ENCODE measurements around the gene TNFRSF25.
"Not testable (repeated sequence)": the region's sequence is repeated elsewhere in the genome, so short reads cannot be mapped to it uniquely, and the experiment has no call there.

TNFRSF25 gene

DNA sequence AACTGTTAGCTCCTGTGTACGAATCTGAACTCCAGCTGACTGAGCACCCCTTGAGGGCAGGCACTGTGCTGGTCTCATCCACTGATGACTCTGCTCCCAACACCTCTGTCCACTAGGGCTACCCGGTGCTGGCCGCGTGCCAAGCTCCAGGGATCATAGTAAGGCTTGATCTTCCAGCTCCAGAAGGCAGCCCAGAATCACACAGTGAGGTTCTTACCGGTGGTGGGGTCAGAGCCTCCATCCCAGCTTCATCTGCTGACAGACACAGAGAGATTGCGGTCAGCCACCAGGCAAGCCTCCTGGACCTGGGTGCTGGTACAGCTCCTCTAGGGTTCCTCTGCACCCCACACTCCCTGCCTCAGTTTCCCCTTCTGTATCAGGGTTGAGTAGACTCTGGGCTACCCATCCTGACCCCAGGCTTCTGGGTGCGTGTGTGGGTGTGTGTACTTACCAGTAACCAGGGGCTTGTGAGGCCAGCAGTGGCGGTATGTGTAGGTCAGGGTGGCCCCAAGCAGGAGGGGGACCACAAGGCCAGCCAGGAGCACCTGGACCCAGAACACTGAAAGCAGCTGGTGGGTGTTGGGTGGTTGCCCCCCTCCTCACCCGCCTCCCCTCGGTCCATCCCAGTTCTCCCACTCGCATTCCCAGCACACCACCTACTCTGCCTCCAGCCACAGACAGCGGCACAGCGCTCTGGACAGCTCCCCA, 3.4 kb downstream of the TNFRSF25 start:
- no peaks in the 10 kb centered on the region for H3K9me3 ChIP-seq (ENCODE audit: control insufficient read depth, low read depth, low read length)
- no peaks in the 10 kb centered on the region for H3K27me3 ChIP-seq (ENCODE audit: control insufficient read depth, insufficient read depth, low read length)
- no peaks in the 10 kb centered on the region for H3K36me3 ChIP-seq (ENCODE audit: control insufficient read depth, low read depth, low read length)
- no peaks in the 10 kb centered on the region for H3K4me1 ChIP-seq (ENCODE audit: control insufficient read depth, low read depth, low read length)
- no peak overlapping the region for H3K4me3 ChIP-seq (ENCODE audit: low read length)
- no peak overlapping the region for H3K27ac ChIP-seq (ENCODE audit: low read length)
- H3K9ac ChIP-seq (ENCODE audit: low read length): no peak overlapping the region

DNA sequence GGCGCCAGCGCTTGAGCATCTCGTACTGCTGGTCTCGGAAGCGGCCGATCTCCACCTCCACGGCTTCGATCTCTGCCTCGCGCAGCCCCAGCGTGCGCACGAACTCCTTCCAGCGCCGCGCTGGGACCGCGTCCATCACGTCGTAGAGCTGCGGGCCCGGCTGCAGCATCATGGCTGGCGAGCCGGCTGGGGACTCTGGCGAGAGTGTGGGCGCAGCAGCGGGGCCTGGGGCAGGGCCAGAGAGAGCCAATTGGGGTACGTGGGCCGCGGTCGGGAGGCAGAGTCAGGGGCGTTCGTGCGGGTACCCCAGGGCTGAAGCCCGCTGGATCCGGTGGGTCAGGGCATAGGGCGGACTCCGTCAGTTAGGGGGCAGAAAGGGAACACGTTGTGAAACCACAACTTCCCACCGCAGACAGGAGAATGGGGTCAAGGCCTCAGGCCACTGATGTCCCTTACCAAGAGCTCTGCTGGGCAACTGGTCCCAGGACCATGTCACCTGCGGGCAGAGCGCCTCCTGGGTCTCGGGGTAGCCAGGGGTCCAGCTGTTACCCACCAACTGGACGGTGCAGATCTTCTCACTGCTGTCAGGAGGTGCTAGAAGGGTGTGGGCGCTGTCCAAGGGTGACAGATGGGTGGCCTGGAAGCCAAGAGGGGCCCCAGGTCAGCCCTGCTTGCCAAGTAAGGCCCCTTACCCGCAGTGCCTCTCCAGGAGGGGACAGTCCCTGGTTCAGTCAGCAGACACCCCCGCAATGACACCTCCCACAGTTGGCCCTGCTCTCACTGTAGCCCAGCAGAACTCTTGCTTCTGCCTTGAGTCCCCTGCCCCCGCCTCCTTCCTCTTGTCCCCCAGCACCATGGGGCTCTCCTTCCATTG, 4.2 kb downstream of the TNFRSF25 start:
- no peaks in the 10 kb centered on the region for H3K27me3 ChIP-seq (ENCODE audit: control insufficient read depth, insufficient read depth, low read length)
- no peaks in the 10 kb centered on the region for H3K4me1 ChIP-seq (ENCODE audit: control insufficient read depth, low read depth, low read length)
- no peak overlapping the region for H3K27ac ChIP-seq (ENCODE audit: low read length)
- H3K36me3 ChIP-seq (ENCODE audit: control insufficient read depth, low read depth, low read length): no peaks in the 10 kb centered on the region
- H3K4me3 ChIP-seq (ENCODE audit: low read length): no peak overlapping the region
- H3K9me3 ChIP-seq (ENCODE audit: control insufficient read depth, low read depth, low read length): no peaks in the 10 kb centered on the region
- no peak overlapping the region for H3K9ac ChIP-seq (ENCODE audit: low read length)

DNA sequence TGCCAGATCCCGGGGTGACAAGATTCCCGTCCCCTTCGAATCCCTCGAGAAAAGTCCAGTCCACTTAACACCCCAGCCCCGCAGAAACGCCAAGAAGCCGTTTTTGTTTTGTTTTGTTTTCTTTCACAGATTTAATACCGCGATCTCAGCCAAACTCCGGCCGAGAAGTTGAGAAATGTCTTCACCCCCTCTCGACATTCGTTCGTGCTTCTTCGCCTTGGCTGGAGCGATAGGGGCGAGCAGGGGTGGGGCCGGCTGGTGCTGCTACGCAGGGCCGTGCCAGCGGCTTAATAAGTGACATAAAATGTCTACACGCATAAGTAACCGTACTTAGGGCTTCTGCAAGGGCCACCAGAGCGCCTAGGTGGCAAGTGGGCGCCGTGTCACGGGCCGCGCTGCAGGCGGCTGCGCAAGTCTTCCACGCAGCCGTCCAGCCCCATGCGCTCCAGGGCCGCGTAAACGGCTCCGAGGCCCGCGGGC, 4.9 kb downstream of the TNFRSF25 start:
- Histone ChIP-seq H3K27ac (ENCODE audit: low read length) (no peak overlapping the region), H3K4me1 (ENCODE audit: control insufficient read depth, low read depth, low read length) (no peaks in the 10 kb centered on the region), H3K36me3 (ENCODE audit: control insufficient read depth, low read depth, low read length) (no peaks in the 10 kb centered on the region), H3K4me3 (ENCODE audit: low read length) (no peak overlapping the region), H3K27me3 (ENCODE audit: control insufficient read depth, insufficient read depth, low read length) (no peaks in the 10 kb centered on the region), H3K9me3 (ENCODE audit: control insufficient read depth, low read depth, low read length) (no peaks in the 10 kb centered on the region), H3K9ac (ENCODE audit: low read length) (no peak overlapping the region)

DNA sequence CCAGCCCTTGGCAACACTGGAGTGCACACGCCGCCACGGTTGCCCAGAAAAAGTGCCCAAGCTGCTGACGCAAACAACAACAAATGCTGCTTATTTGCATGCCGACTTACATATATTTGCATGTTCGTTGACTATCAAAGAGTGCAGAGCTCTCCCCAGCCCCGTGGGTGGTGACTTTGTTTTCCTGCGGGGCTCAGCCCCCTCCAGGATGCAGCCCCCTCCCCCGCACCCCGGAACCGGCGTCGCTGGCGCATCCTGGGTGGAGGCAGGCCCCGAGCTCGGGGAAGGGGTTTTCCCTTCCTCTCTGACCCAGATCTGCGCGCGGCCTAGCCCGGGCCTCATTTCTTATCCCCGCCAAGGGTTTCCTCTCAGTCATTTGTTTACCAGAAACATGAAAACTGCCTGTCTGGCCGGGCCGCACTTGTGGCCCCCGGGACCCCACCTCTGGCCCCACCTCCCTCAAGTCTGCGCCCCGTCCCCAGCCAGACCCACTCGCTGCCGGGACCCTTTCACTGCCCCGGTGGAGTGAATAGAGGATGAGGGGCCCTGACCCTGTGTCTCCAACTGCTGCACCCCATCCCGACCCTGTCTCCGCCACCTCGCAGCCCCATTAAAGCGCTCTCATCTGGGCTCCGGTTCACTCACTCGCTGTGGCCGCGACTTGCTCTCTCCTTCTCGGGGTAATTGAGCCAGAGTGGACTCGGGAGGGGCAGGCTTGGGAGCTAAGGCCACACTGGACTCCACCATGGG, 5.5 kb downstream of the TNFRSF25 start:
- Histone ChIP-seq H3K4me1 (ENCODE audit: control insufficient read depth, low read depth, low read length) (no peaks in the 10 kb centered on the region), H3K9me3 (ENCODE audit: control insufficient read depth, low read depth, low read length) (no peaks in the 10 kb centered on the region), H3K4me3 (ENCODE audit: low read length) (no peak overlapping the region), H3K27me3 (ENCODE audit: control insufficient read depth, insufficient read depth, low read length) (no peaks in the 10 kb centered on the region), H3K27ac (ENCODE audit: low read length) (no peak overlapping the region), H3K9ac (ENCODE audit: low read length) (no peak overlapping the region), H3K36me3 (ENCODE audit: control insufficient read depth, low read depth, low read length) (no peaks in the 10 kb centered on the region)

DNA sequence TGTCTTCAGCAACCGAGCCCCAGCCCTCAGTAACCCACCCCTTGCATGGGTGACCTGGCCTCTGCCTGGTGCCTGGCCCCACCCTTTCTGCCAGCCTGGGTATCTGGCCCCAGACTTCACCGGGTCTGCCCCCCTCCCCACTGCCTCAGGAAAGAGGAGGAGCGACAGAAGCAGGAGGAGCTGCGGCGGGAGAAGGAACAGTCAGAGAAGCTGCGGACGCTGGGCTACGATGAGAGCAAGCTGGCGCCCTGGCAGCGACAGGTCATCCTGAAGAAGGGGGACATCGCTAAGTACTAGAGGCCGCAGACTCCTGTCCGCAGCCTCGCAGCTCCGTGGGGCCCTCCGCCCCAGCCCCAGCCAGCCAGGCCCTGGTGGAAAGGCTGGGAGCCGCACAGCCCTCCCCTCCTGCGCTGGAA, 6.1 kb downstream of the TNFRSF25 start:
- Histone ChIP-seq H3K36me3 (ENCODE audit: control insufficient read depth, low read depth, low read length) (no peaks in the 10 kb centered on the region), H3K27me3 (ENCODE audit: control insufficient read depth, insufficient read depth, low read length) (no peaks in the 10 kb centered on the region), H3K9ac (ENCODE audit: low read length) (no peak overlapping the region), H3K27ac (ENCODE audit: low read length) (no peak overlapping the region), H3K4me3 (ENCODE audit: low read length) (no peak overlapping the region), H3K9me3 (ENCODE audit: control insufficient read depth, low read depth, low read length) (no peaks in the 10 kb centered on the region), H3K4me1 (ENCODE audit: control insufficient read depth, low read depth, low read length) (no peaks in the 10 kb centered on the region)

DNA sequence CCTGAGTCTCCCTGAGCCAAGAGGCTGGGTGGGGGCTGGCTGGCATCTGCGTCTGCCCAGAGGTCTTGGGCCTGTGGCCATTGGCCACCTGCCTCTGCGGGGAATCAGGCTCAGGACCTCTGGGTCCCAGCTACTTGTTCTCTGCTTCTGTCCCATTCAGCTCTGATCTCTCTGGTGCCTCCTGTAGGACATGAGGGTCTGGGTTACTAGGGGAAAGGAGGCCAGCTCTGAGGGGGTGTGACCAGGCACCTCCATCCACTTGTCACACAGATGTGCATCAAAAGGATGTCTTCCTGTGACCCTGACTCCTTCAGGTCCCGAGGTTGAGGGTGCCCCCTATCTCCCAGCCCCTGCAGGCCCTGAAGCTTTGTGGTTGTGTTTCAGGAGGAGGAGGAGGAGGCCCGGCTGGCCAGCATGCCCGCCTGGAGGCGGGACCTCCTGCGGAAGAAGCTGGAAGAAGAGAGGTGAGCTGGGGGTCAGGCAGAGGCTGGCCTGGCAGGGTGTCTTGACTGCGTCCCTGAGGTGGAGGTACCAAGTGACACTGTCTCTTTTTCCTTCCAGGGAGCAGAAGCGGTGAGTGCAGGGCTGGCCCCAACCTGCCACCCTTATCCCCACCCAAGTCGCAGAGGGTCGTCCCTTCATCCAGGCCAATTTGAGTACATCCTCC, 9.0 kb downstream of the TNFRSF25 start:
- no peak overlapping the region for H3K27ac ChIP-seq (ENCODE audit: low read length)
- no peak overlapping the region for H3K9ac ChIP-seq (ENCODE audit: low read length)
- no peaks in the 10 kb centered on the region for H3K27me3 ChIP-seq (ENCODE audit: control insufficient read depth, insufficient read depth, low read length)
- H3K4me3 ChIP-seq (ENCODE audit: low read length): no peak overlapping the region
- no peaks in the 10 kb centered on the region for H3K36me3 ChIP-seq (ENCODE audit: control insufficient read depth, low read depth, low read length)
- H3K9me3 ChIP-seq (ENCODE audit: control insufficient read depth, low read depth, low read length): no peaks in the 10 kb centered on the region
- H3K4me1 ChIP-seq (ENCODE audit: control insufficient read depth, low read depth, low read length): no peaks in the 10 kb centered on the region

DNA sequence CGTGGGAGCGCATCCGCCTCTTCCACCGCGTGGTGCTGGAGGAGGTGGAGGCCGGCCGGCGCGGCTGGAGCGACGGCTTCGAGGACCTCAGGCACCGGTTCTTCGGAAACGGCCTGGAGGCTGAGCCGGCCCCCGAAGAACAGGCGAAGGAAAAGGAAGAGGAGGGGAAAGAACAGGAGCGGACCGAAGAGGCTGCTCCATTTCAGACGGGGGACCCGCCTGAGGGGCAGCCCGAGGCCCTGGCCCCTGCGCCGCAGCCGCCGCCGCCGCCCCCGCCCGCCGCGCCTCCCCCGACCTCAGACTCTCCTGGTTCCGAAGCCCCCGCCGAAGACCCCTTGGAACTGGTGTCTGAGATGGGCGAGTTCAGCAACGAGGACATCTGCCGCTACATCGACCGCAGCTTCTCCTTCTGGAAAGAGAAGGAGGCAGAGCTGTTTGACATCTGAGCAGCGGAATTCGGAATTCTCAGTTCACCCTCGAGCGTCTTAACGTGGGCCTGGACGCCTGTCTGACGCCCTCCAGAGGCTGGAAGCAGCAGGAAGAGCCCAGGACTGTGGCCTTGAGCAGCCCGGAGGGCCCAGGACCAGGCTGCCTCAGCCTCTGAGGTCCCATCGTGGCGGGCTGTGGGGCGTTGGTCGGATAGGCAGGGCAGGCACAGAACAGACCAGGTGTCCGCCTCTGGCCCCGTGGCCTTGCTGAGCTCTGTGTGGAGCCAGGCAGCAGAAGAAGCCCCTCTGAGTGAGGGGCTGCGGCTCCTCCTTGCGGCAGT, 10.0 kb downstream of the TNFRSF25 start:
- not testable (repeated sequence) for H3K27me3 ChIP-seq (ENCODE audit: control insufficient read depth, insufficient read depth, low read length)

DNA sequence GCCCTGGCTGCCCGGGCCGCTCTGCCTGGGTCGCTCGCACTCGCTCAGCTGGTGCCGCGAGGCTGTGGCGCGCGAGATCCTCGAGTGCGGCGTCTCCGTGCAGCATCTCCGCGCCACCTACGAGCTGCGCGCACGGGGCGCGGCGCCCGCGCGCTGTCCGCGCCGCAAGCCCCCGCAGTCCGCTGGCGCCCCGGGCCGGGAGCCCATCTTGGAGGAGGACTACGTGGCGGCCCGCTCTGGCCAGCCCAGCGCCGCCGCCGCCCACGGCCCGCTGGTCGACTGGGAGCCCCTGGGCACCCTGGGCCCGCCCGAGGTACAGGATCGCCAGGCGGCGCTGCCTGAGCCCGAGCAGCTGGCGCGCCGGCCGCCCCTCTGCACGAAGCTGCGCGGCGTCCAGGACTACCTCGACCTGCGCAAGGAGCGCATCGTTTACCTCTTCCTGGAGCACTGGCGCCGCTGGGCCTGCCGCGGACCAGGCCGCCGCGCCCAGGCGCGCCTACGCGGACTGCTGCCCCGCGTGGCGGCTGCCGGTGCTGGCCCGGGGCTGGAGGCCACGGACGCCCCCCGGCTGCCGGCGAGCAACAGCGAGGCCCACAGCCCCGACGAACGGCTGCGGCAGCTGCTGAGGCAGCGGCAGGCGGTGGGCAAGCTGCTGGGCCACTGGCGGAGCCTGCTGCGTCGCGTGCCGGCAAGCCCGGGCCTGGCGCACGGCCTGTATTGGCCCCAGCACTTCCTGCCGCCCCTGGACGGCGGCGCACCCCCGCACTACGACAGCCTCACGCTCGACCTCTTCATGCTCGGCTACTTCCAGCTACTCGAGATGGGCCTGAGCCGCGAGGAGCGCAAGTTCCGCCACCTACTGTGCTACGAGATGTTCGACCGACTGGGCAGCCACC, 10.9 kb downstream of the TNFRSF25 start:
- Histone ChIP-seq H3K9me3 (ENCODE audit: control insufficient read depth, low read depth, low read length) (no peaks in the 10 kb centered on the region), H3K4me1 (ENCODE audit: control insufficient read depth, low read depth, low read length) (no peaks in the 10 kb centered on the region), H3K36me3 (ENCODE audit: control insufficient read depth, low read depth, low read length) (no peaks in the 10 kb centered on the region), H3K9ac (ENCODE audit: low read length) (no peak overlapping the region), H3K27ac (ENCODE audit: low read length) (no peak overlapping the region), H3K27me3 (ENCODE audit: control insufficient read depth, insufficient read depth, low read length) (no peaks in the 10 kb centered on the region), H3K4me3 (ENCODE audit: low read length) (no peak overlapping the region)

More for the DNA sequence above, 10.0 kb downstream of the TNFRSF25 start:
- H3K9ac ChIP-seq (ENCODE audit: low read length); H3K4me3 ChIP-seq (ENCODE audit: low read length); H3K9me3 ChIP-seq (ENCODE audit: control insufficient read depth, low read depth, low read length); H3K36me3 ChIP-seq (ENCODE audit: control insufficient read depth, low read depth, low read length); H3K27ac ChIP-seq (ENCODE audit: low read length); H3K4me1 ChIP-seq (ENCODE audit: control insufficient read depth, low read depth, low read length): not testable (repeated sequence)

DNA sequence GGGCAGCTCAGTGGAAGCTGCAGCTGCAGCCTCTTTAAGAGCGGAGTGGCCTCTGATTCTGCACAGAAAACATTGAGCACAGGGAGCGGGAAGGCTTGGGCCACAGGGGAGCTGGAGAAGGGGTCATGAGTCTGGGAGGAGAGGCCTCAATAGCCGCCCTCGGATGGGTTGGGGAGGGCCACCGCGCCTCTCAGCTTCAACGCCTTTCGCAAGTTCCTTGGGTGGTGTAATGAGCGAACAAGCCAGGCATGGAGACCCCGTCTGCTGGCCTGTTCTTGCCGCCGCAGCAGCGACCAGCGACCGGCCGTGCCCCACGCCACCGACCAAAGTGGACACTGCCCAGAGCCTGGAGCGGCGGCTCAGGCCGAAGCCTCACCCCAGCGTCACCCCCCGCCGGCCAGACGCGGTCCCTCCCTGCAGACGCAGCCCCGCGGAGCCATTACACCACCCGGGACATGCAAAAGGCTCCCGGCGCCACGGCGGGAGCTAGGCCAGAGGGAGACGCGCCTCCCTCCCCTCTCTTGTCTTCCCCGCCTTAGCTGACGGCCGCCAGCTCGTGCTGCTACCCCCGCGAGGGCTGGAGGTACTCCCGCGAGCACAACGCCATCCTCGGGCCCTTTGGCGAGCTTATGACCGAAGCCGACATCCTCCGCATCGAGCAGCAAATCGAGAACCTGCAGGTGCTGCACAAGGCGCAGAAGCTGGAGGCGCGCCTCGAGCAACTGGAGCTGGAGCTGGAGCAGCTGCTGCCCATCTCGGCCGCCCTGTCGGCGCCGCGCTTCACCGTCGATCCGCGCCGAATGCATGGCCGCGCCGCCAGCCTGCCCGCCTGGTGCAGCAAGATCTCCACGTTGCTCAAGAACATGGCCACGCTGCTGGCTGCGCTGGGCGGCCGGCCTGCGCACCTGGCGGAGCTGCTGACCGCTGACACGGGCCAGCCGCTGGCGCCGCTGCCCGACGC, 11.8 kb downstream of the TNFRSF25 start:
- H3K27ac ChIP-seq (ENCODE audit: low read length); H3K4me1 ChIP-seq (ENCODE audit: control insufficient read depth, low read depth, low read length); H3K36me3 ChIP-seq (ENCODE audit: control insufficient read depth, low read depth, low read length); H3K9ac ChIP-seq (ENCODE audit: low read length); H3K9me3 ChIP-seq (ENCODE audit: control insufficient read depth, low read depth, low read length); H3K27me3 ChIP-seq (ENCODE audit: control insufficient read depth, insufficient read depth, low read length); H3K4me3 ChIP-seq (ENCODE audit: low read length): not testable (repeated sequence)
